ENCODE measurements around the gene KLF4.

KLF4 gene

GRCh38 chr9:107453479-107453878 lies 36.1 kb downstream of the KLF4 start:
- no peak for DNase-seq (ENCODE audit: low read depth in 2 of 2)

- DNase-seq (ENCODE audit: low read depth in 2 of 2) = no peak
Observed at GRCh38 chr9:107447834-107448233, 41.7 kb downstream of the KLF4 start.

DNA sequence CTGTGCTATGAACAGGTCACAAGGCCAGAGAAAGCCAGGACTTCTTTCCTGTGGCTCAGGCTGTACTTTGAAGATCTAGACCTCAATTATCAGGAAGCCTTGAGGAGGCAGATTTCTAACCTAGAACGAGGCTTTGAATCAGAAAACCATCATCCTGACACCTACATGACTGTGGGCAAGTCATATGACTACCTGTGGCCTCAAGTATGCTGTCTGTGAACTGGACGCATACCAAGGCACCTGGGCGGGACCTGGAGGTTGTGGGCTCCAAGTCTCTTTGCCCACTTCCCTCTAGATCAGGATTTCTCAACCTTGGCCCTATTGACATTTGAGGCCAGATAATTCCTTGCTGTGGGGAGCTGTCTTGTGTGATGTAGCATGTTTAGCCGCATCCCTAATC lies 42.5 kb downstream of the KLF4 start:
- DNase-seq (ENCODE audit: low read depth in 2 of 2) = no peak

GRCh38 chr9:107446491-107446890 lies 43.1 kb downstream of the KLF4 start:
- no peak for DNase-seq (ENCODE audit: low read depth in 2 of 2)

DNA sequence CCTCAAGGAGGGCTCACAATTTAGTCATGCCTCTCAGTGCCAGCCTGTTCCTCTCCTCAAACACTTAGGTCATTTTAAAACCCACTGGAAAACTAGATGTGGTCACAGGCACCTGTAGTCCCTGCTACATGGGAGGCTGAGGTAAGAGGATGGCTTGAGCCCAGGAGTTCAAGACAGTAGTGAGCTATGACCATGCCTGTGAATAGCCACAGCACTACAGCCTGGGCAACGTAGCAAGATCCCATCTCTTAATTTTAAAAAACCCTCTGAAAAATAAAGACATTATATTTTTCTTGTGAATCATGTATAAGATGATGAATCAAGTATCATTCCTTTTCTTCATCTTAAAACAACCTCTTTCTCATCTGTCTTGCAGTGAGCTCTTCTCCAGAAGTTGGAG lies 45.8 kb downstream of the KLF4 start:
- no peak for DNase-seq (ENCODE audit: low read depth in 2 of 2)

- no peak for DNase-seq (ENCODE audit: low read depth in 2 of 2)
Observed at GRCh38 chr9:107439991-107440456, 49.5 kb downstream of the KLF4 start.

GRCh38 chr9:107438211-107439031 lies 51.1 kb downstream of the KLF4 start:
- no peak for DNase-seq (ENCODE audit: low read depth in 2 of 2)

- no peak for DNase-seq (ENCODE audit: low read depth in 2 of 2)
Observed at GRCh38 chr9:107437716-107438115, 51.9 kb downstream of the KLF4 start.

GRCh38 chr9:107435415-107435814 lies 54.2 kb downstream of the KLF4 start:
- no peak for DNase-seq (ENCODE audit: low read depth in 2 of 2)

Measured in activated CD4-positive, alpha-beta T cell treated with anti-CD3 and anti-CD28 coated beads for 24 hours (primary cell).